ENCODE data around the gene CTDP1.
"Not testable (repeated sequence)": the region's sequence is repeated elsewhere in the genome, so short reads cannot be mapped to it uniquely, and the experiment has no call there.

The CTDP1 gene

GRCh38 chr18:79738041-79738461 is 58.4 kb downstream of the CTDP1 start:
- no peak for ATAC-seq
- TF ChIP-seq CSRNP3 (CRISPR knock-in tag; IDR thresholded peaks at IDR 0.05) (no peak), PPARA (CRISPR knock-in tag; IDR thresholded peaks at IDR 0.05; ENCODE audit: borderline replicate concordance) (no peak)

- TF ChIP-seq ZNF565 (CRISPR knock-in tag; conservative IDR thresholded peaks at IDR 0.05; ENCODE audit: low read depth) (no peak), ZNF70 (CRISPR knock-in tag; IDR thresholded peaks at IDR 0.05) (no peak), CSDC2 (CRISPR knock-in tag; IDR thresholded peaks at IDR 0.05) (no peak), BACH2 (CRISPR knock-in tag; IDR thresholded peaks at IDR 0.05; ENCODE audit: borderline replicate concordance) (no peak), ARNTL (CRISPR knock-in tag; IDR thresholded peaks at IDR 0.05; ENCODE audit: borderline replicate concordance, low read depth) (no peak), ZFP3 (CRISPR knock-in tag; IDR thresholded peaks at IDR 0.05) (no peak), CREB5 (CRISPR knock-in tag; IDR thresholded peaks at IDR 0.05; ENCODE audit: low read depth) (no peak), ISL1 (CRISPR knock-in tag; IDR thresholded peaks at IDR 0.05) (no peak), OSR1 (CRISPR knock-in tag; IDR thresholded peaks at IDR 0.05) (no peak)
- ATAC-seq, result no peak
These were observed 59.2 kb downstream of the CTDP1 start for GRCh38 chr18:79738581-79739439.

GRCh38 chr18:79739440-79739778 is 59.8 kb downstream of the CTDP1 start:
- TF ChIP-seq ZNF565 (CRISPR knock-in tag; conservative IDR thresholded peaks at IDR 0.05; ENCODE audit: low read depth), result no peak
- TF ChIP-seq PPARA (CRISPR knock-in tag; IDR thresholded peaks at IDR 0.05; ENCODE audit: borderline replicate concordance), result no peak
- TF ChIP-seq POU6F1 (CRISPR knock-in tag; IDR thresholded peaks at IDR 0.05; ENCODE audit: borderline replicate concordance, low read depth), result no peak
- no peak for TF ChIP-seq SNAI2 (CRISPR knock-in tag; IDR thresholded peaks at IDR 0.05)
- no peak for TF ChIP-seq ZFP30 (CRISPR knock-in tag; IDR thresholded peaks at IDR 0.05)
- TF ChIP-seq ZC3H10 (CRISPR knock-in tag; IDR thresholded peaks at IDR 0.05), result no peak
- TF ChIP-seq CREB5 (CRISPR knock-in tag; IDR thresholded peaks at IDR 0.05; ENCODE audit: low read depth), result no peak
- TF ChIP-seq TOX (CRISPR knock-in tag; IDR thresholded peaks at IDR 0.05; ENCODE audit: borderline replicate concordance), result no peak
- TF ChIP-seq BACH2 (CRISPR knock-in tag; IDR thresholded peaks at IDR 0.05; ENCODE audit: borderline replicate concordance), result no peak
- no peak for TF ChIP-seq RARB (CRISPR knock-in tag; IDR thresholded peaks at IDR 0.05)
- no peak for TF ChIP-seq PATZ1 (CRISPR knock-in tag; IDR thresholded peaks at IDR 0.05; ENCODE audit: borderline replicate concordance)
- no peak for TF ChIP-seq TCF4 (CRISPR knock-in tag; IDR thresholded peaks at IDR 0.05; ENCODE audit: borderline replicate concordance)
- TF ChIP-seq CSDC2 (CRISPR knock-in tag; IDR thresholded peaks at IDR 0.05), result no peak
- no peak for TF ChIP-seq ZNF8 (CRISPR knock-in tag; IDR thresholded peaks at IDR 0.05)
- TF ChIP-seq ZFP3 (CRISPR knock-in tag; IDR thresholded peaks at IDR 0.05), result no peak
- ATAC-seq, result no peak

GRCh38 chr18:79740047-79740446 is 60.4 kb downstream of the CTDP1 start:
- ATAC-seq, result not testable (repeated sequence)
